ENCODE data around the gene CLIP2.

GRCh38 chr7:74283858-74284447 is 5.3 kb upstream of the CLIP2 start:
- TF ChIP-seq MZF1 (tag by site-specific recombination; IDR thresholded peaks at IDR 0.05; ENCODE audit: borderline replicate concordance) (no peak), CTCF (tag by site-specific recombination; IDR thresholded peaks at IDR 0.05) (no peak), ZNF629 (tag by site-specific recombination; IDR thresholded peaks at IDR 0.05) (no peak), ZBTB8A (tag by site-specific recombination; IDR thresholded peaks at IDR 0.05) (no peak), ZNF561 (tag by site-specific recombination; IDR thresholded peaks at IDR 0.05; ENCODE audit: borderline replicate concordance) (no peak), ZNF16 (tag by site-specific recombination; IDR thresholded peaks at IDR 0.05; ENCODE audit: low read depth) (no peak), BCL11A (tag by site-specific recombination; IDR thresholded peaks at IDR 0.05; ENCODE audit: low read depth) (no peak), ZNF350 (tag by site-specific recombination; IDR thresholded peaks at IDR 0.05) (no peak), ZNF510 (tag by site-specific recombination; IDR thresholded peaks at IDR 0.05; ENCODE audit: insufficient replicate concordance) (no peak), ZNF398 (tag by site-specific recombination; IDR thresholded peaks at IDR 0.05) (no peak), ZNF521 (tag by site-specific recombination; IDR thresholded peaks at IDR 0.05) (no peak)
- TF ChIP-seq, protein P1, sequence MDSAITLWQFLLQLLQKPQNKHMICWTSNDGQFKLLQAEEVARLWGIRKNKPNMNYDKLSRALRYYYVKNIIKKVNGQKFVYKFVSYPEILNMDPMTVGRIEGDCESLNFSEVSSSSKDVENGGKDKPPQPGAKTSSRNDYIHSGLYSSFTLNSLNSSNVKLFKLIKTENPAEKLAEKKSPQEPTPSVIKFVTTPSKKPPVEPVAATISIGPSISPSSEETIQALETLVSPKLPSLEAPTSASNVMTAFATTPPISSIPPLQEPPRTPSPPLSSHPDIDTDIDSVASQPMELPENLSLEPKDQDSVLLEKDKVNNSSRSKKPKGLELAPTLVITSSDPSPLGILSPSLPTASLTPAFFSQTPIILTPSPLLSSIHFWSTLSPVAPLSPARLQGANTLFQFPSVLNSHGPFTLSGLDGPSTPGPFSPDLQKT (IDR thresholded peaks at IDR 0.05; ENCODE audit: borderline replicate concordance, low read depth, low read length): no peak
- TF ChIP-seq, protein P2, sequence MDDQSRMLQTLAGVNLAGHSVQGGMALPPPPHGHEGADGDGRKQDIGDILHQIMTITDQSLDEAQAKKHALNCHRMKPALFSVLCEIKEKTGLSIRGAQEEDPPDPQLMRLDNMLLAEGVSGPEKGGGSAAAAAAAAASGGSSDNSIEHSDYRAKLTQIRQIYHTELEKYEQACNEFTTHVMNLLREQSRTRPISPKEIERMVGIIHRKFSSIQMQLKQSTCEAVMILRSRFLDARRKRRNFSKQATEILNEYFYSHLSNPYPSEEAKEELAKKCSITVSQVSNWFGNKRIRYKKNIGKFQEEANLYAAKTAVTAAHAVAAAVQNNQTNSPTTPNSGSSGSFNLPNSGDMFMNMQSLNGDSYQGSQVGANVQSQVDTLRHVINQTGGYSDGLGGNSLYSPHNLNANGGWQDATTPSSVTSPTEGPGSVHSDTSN (CRISPR knock-in tag; IDR thresholded peaks at IDR 0.05): no peak
- TF ChIP-seq, protein P3, sequence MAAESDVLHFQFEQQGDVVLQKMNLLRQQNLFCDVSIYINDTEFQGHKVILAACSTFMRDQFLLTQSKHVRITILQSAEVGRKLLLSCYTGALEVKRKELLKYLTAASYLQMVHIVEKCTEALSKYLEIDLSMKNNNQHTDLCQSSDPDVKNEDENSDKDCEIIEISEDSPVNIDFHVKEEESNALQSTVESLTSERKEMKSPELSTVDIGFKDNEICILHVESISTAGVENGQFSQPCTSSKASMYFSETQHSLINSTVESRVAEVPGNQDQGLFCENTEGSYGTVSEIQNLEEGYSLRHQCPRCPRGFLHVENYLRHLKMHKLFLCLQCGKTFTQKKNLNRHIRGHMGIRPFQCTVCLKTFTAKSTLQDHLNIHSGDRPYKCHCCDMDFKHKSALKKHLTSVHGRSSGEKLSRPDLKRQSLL (tag by site-specific recombination; IDR thresholded peaks at IDR 0.05): no peak

Data from HEK293 (cell line).